GM21367 (cell line): ENCODE results near the gene PLA2G15.
A peak's percentile ranks its signal among the peaks of the same experiment; 100 is the strongest.

Experiments used
- ATAC-seq: cut with Tn5 transposase; IDR thresholded peaks from one replicate; pipeline ENCODE4 v1.9.1; 2021; ENCODE audit not compliant: unreplicated experiment

The PLA2G15 gene

DNA sequence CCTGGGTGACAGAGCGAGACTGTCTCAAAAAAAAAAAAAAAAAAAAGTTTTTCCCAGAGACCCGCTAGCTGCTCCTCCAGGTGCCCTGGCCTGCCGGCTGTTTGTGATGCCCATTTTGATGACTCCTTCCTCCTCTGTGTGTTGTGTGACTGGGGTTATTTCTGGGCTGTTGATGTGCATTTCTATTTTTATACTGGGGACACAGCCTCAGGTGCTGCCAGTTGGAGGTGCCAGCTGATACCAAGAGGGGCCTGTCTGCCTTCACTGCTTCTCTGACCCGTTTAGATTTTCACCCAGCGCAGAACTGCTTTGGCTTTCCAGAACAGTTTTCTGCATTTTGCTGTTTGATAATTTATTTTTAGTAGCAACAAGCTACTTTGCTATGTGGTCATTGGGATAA, 6.7 kb downstream of the PLA2G15 start:
- ATAC-seq = no peak

DNA sequence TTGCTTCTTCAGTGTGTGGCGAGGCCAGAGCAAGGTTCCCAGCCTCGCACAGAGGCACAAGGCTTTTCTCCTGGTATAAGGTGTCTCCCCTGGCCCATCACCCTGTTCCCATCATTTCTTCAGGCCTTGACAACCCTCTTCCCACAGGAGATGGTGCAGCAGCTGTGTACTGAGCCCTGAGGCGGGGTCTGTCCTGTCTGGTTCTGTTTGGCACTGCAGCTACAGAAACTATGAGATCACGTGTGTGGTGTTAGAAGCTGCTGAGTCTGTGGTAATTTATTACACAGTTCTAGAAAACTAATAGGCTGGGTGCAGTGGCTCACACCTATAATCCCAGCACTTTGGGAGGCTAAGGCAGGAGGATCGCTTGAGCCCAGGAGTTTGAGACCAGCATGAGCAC, 7.2 kb downstream of the PLA2G15 start:
- no peak for ATAC-seq

- no peak for ATAC-seq
These were observed 8.5 kb downstream of the PLA2G15 start for GRCh38 chr16:68253721-68254120.

DNA sequence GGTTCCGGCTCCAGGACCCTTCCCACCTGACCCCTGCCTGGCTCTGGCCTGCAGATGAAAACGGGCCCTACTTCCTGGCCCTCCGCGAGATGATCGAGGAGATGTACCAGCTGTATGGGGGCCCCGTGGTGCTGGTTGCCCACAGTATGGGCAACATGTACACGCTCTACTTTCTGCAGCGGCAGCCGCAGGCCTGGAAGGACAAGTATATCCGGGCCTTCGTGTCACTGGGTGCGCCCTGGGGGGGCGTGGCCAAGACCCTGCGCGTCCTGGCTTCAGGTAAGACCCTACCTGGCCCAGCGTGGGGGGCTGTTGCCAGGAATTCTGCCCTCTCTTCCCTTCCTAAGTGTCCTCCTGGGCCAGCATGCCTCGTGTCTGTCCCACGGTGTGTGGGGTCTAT, 10.5 kb downstream of the PLA2G15 start:
- ATAC-seq = no peak

- ATAC-seq = no peak
These were observed 12.2 kb downstream of the PLA2G15 start for GRCh38 chr16:68257251-68257905.

DNA sequence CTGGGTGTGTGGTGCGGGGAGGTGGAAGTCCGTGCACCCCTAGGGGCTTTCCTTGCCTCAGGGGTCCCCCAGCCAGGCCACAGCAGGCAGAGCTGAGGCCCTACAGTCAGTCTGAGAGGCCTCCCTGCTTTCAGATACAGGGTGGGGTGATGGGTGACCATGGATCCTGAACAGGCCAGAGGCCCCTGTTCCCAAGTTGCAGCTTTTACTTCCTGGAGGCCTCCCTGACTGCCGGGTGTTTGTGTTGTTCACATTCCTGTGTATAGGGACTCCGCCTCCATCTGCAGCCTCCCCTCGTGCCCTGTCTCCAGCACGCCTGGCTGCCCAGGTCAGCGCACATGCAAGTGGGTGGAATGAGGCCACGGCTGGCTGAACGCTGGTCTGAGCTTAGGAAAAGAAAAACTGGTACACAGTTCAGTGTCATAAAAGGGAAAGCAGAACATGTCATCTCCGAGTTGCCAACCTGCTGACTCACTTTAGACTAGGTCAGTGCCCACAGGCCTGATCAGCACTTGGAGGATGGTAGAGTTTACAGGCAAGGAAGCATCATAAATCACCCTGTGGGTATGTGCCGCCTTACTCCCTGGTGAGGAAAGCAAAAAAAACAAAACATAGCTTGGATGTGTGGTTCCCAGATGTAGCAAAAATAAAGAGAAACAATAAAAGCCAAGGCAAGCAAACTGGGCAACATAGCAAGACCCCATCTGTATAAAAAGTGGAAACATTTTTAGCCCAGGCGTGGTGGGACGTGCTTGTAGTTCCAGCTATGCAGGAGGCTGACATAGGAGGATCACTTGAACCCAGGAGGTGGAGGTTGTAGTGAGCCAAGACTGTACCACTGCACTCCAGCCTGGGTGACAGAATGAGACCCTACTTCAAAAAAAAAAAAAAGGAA, 13.0 kb downstream of the PLA2G15 start:
- ATAC-seq = no peak

DNA sequence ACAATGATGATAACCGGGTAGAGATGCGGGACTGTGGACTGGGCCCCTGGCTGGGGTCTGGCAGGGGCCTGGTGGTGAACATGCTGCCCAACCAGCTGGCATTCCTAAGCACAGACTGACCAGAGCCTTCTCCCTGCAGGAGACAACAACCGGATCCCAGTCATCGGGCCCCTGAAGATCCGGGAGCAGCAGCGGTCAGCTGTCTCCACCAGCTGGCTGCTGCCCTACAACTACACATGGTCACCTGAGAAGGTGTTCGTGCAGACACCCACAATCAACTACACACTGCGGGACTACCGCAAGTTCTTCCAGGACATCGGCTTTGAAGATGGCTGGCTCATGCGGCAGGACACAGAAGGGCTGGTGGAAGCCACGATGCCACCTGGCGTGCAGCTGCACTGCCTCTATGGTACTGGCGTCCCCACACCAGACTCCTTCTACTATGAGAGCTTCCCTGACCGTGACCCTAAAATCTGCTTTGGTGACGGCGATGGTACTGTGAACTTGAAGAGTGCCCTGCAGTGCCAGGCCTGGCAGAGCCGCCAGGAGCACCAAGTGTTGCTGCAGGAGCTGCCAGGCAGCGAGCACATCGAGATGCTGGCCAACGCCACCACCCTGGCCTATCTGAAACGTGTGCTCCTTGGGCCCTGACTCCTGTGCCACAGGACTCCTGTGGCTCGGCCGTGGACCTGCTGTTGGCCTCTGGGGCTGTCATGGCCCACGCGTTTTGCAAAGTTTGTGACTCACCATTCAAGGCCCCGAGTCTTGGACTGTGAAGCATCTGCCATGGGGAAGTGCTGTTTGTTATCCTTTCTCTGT, 14.0 kb downstream of the PLA2G15 start:
- no peak for ATAC-seq

- ATAC-seq = peak; percentile 8
These were observed 18.5 kb downstream of the PLA2G15 start for GRCh38 chr16:68263559-68264127.

DNA sequence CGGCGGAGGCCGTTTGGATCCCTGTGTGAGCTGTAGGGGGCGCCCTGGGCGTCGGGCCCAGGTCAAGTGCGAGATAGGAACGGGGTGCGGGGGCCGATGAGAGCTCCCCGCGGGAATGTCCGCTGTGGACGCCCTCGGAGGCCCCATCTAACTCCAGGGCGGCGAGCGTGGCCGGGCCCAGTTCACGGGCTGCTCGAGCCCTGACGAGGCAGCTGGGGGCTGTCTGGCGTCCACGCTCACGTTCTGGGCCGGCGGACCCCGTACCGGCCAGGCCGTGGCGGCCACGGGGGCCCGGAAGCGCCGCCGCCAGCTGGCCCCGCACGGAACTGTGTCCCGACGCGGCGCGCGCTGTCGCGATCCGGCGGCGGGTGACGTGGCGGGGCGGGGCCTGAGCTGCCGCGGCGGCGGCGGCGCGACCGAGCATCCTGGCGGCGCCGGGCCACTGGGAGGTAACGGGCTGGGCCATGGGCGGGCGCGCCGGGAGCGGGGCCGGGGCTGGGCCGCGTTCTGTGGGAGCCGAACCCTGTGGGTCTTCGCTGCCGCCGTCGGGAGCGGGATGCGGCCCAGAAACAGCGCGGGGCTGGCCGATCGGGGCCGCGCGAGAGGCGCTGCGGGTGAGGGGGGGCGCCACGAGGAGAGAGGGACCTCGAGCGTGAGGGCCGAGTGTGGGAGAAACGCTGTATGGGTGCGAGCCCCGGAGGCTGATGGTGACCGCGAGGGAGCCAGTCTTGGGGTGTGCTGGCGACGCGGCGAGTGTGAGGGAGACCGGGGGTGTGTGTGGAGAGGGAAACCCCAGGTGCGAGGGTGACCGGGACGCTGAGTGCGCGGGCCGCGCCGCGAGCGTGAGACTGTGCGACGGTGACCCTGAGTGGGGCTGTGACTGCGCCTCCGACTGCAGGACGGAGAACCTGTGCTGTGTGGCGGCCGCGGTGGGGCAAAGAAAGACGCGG, 19.2 kb downstream of the PLA2G15 start, which contains the start of gene SLC7A6:
TSS of gene SLC7A6 (plus strand) at position 399 of the 950 bp plus-strand sequence. CDS start 10,201 bp downstream, outside the sequence.
- peak; percentile 44 for ATAC-seq

DNA sequence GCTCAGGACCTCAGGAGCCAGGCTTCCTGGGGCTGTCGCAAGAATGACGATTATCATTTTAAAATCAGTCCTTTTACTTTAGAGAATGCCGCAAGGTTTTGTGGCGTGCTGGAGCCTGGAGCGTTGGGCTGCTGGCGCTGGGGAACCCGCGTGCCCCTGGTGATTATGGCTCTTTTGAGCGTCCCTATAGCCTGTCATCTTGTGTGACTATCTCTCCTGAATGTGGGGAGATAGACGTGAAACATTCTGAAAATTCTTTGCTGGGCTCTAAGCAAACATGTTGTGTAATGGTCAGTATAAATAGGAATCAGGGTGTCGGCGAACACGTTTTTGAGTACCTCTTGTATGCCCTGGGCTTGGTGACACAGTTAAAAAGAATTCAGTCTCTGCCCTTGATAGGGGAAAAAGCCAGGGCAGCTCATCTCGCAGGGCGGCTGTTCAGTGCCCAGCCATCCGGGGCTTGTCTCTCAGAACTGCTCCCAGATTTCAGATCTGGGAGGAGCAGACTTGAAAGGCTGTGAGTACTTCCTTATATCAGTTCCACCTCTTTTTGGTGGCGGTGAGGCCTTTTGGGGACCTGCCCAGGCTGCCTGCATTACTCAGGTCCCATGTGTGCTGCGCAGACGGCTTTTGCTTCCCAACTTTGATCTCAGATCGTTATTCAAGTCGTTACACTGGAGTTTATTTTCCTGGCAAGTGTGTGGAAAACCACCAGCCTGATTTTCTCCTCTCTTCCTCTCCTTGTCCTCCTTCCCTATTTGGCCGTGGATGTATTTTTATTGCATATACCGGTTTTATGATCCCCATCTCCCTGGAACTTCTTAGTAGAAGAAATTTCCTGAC, 20.1 kb downstream of the PLA2G15 start:
- no peak for ATAC-seq

GRCh38 chr16:68267612-68268405, 22.6 kb downstream of the PLA2G15 start:
- no peak for ATAC-seq

GRCh38 chr16:68269793-68270192, 24.6 kb downstream of the PLA2G15 start:
- ATAC-seq = no peak

DNA sequence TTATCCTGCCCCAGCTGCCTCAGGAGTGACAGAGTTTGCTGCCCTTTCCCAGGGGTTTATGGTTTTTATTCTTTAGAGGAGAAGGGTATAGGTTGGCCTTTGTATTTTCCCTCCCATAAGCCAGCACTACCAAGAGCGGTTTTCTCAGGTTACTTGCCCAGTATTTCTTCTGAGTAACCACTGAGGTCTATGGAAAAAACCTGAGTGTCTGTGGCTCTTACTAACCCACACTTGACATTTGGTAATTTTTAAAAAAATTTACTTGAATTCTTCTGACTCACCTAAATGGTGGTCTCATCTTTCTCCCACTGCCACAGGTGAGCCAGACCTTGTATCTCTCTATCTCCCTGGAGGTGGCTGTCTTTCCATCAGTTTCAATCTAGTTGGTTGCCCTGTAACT, 25.2 kb downstream of the PLA2G15 start:
- ATAC-seq = no peak

DNA sequence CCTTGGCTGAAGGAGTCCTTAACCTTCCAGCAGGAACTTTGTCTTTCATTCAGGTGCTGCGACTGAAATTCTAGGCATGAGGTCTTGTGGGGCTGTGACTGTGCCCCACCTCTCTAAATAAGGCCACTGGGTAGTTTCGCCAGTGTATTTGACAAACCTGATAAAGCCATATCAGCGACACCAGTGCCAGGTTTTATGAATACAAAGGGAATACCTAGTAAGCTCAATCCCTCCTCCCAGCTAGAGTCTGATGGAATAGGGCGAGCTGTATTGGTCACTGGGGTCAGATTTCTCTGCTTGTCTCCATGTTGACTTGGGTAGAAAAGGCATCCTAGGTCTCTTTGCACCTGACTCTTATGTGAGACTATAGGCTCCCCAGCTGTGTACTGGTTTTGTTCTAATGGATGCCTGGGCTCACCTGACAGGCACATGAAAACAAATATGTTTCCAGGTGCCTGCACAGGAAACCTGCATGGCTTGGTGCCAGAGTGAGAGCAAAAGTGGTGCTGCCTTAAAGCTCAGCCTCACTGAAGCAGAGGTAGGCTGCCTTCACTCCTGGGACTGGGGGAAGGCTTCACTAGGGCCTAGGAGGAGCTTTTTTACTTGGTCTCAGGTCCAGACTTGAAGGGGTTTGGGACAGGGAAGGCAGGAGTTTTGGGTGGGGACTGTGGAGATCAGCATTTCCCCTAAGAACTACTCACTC, 27.5 kb downstream of the PLA2G15 start:
- ATAC-seq = no peak

- ATAC-seq = no peak
These were observed 28.3 kb downstream of the PLA2G15 start for GRCh38 chr16:68273459-68273858.

GRCh38 chr16:68273896-68274295, 28.7 kb downstream of the PLA2G15 start:
- no peak for ATAC-seq

DNA sequence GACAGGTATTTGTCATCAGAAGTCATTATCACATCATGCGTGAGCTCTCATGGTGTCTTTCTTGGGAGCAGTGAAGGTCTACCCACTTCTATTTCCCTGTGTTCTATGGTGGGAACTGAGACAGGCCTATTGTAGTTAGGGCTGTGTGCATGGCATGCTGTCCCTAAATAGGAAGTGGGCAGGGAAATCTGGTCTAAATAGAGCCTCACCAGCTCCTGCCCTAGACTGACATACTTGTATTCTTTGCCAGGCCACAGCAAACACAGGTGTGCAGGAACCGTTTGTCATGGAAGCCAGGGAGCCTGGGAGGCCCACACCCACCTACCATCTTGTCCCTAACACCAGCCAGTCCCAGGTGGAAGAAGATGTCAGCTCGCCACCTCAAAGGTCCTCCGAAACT, 29.3 kb downstream of the PLA2G15 start:
- no peak for ATAC-seq
